ENCODE data around the gene SH3TC1.
A peak's percentile ranks its signal among the peaks of the same experiment; 100 is the strongest.

The SH3TC1 gene

DNA sequence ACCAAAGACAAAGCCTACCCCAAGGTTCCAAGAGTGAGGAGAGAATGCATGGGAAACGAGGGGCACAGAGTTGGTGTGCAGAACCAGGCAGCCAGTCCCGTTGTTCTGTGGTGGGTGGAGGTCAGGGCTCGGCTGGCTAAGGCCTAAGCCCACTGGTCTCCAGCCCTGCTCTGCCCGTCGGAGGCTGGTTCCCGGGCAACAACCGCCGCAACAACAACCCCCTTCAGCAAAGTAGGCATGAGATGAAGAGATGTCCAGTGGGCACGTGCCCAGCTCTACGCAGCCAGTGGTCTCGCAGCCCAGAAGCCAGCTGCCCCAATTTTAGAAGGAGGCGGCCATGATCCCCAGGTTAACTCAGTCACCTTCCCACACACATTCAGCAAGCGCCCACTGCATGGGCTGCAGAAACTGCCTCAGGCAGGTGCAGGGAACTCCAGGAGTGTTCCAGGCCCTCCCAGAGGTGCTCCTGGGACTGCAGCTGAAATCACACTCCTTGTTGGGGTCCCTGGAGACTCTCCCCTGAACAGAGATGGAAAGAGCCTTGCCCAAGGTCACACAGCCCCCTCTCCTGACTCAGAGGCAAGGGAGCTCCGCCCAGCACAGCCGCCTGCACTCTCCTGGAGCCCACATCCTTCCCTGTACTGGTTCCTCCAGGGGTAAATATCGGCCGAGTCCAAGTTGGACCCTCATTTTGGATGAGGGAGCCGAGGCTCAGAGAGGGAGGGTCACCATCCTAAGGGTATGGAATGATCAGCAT is 45.1 kb downstream of the SH3TC1 start:
- no peak for DNase-seq (ENCODE audit: low read depth)

DNA sequence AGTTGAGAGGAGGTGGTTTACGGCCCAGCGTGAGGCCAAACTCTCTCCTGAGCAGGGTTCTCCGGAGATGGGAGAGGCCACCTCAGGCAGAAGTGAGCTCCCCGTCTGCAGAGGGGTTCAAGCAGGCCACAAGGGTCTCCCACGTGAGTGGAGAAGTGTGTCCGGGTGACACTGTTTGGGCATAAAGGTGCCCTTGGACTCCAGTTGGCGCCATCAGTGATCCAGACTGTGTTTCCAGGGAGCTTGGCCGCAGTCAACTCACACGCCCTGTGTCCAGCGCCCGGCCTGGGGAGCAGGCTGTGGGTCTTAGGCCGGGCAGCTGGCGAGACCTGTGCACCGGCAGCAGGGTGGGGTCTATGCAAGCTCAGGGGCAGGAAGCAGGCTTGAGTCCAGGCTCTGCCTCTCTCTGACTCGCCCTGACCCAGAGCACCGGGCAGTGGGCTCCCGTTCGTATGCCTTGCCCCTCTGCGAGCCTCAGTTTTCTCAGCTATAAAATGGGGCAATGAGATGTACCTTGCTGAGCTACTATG is 45.9 kb downstream of the SH3TC1 start:
- no peak for DNase-seq (ENCODE audit: low read depth)

DNA sequence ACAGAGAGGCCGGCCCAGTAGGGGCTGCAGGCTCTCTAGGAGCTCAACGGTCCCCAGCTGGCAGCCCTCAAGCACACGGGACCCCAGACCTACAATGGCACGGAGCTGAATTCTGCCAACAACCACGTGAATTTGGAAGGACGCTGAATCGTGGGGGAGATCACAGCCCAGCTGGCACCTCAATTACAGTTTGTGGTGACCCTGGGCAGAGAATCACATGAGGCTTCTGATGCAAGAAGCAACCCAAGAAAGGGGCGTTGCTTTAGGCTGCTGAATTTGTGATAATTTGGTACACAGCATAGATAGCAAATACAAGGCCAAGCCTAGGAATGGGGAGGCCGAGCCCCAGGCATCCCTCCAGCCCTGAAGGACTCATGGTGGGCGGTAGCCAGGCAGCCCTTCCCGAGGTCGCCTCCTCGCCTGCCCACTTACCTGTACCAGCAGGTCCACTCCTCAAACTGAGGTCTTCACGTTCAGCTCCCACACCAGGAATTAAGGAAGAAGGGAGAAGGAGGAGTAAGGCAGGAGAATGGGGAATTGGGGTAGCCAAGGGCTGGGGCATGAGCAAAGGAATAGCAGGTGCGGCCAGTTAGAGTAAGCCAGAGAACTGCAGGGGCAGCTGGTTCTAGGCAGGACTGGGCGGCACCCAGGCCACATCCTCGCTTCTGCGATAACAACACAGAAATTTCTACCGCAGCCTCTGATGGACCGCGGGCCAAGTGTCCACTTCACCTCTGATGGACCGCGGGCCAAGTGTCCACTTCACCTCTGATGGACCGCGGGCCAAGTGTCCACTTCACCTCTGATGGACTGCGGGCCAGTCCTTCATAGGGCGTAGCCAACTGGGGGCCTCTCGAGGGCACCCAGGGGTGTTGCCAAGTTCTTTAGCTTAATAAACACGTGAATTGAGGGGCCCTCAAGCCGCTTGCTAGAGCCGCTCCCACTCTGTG is 47.1 kb downstream of the SH3TC1 start:
- no peak for DNase-seq (ENCODE audit: low read depth)

DNA sequence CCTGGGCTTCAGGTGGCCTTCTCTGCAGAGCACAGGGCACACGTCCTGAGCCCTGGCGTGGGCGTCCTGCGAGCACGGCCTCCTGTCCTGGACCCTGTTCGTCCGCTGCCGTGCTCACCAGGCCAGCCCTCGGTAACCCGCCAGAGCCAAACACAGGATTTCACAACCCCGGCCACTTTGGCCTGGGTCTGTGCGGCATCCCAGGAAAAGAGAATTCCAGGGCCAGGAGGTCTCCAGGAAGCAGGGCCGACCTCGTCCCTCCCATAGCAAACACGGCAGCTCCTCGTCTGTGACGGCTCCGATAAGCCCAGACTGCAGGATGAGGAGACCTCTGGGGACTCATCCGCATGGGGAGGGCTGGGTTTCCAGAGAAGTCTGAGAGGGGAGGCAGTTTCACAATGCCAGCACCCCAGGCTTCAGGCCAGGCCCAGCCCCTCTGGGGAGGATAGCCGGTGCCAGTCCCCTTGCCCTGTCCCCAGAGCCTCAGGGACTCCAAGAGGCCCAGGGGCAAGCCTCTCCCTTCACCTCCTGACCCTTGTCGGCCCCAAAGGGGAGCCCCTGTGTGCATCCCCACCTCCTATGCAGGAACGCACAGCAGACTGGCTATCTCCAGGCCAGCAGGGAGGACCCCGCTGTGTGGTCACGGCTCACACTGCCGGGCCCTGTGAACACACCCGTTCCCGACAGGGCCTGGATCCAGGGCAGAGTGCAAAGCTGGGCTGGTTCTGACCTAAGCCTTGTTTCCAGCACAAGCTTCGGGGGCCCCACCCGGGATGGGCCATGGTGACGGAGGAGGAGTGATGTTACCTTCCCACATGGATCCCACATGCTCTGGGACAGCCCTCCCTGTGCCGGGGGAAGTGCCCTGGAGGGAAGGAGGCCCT is 48.2 kb downstream of the SH3TC1 start:
- no peak for DNase-seq (ENCODE audit: low read depth)

DNA sequence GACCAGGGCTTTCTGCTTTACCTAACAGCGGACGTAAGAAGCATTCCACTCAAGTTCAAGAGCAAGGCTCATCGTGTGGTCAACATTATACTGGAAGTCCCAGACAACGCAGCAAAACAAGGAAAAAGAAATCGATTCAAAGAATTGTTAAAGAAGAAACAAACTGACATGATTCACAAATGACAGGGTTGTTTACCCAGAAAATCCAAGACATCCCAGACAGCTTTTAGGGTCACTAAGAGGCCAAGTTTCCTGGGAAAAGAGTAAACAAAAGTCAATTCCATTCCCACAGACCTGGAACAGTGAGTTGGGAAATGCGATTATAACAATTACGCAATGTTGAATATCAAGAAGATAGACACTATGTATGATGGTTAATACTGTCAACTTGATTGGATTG is 49.0 kb downstream of the SH3TC1 start:
- DNase-seq (ENCODE audit: low read depth) = no peak

DNA sequence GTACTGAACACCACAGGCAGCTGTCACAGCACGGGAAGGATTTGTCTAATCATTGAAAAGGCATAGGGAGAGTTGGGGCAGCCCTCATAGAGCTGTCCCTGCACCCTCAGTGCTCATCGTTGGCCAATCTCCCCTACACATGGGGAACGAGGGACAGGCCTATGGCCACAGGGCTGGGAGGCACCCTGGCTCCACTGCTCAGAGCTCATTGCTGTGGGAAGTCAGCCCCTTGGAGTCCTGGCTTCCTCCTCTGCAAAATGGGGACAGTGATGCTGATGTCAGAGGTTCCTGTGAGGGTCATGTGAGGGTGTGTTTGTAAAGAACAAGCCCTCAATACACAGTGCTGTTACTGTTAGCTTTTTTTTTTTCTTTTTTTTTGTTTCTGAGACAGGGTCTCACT is 51.1 kb downstream of the SH3TC1 start:
- no peak for DNase-seq (ENCODE audit: low read depth)

DNA sequence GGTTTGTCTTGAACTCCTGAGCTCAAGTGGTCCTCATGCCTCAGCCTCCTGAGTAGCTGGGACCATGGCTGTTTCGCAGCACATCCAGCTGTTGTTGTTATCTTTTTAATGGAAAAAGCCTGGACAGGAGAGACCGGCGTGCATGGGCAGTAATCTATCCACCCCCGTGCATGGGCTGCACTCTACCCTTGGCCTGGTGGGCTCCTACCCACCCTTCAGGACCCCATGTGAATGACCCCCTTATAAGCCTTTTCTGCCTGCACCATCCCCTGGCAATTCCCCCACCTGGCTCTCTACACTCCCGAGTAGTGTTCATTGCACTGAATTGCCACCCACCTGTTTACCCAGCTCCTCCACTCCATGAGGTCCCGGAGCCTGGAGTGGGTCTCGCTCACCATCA is 51.5 kb downstream of the SH3TC1 start:
- no peak for DNase-seq (ENCODE audit: low read depth)

DNA sequence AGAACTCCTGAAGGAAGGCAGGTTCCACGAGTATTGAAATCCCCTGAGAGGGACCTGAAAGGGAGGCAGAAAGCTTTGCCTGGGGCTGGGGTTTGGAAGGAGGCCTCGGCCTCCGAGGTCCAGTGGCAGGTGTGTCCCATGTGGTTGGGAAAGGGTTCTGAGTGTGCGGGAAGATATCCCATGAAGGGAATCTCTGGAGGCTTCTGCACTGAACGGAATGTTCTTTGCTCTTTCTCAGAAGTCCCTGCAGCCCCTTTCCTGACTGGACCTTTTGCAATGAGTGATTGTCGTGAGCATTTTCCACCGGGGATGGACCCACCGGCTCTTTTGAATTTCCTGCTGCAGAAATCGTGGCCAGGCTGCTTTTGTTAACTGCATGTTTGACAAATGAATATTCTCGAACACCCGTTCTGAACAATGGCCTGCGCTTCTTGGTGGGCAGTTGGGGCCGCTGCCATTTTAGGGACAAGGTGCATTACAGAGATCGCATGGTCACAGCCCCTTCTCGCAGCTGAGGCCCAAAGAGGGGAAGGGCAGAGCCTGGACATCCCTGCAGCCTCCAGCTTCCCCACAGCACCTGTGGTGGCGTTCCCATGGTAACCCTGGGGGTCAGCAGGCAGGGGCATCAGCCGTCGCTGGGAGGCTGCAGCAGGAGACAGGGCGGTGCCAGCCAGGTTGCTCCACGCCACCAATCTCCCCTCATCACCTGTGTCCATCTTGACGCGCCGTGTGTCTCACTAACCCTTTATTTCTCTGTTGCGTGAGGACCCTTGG is 52.2 kb downstream of the SH3TC1 start:
- no peak for DNase-seq (ENCODE audit: low read depth)

DNA sequence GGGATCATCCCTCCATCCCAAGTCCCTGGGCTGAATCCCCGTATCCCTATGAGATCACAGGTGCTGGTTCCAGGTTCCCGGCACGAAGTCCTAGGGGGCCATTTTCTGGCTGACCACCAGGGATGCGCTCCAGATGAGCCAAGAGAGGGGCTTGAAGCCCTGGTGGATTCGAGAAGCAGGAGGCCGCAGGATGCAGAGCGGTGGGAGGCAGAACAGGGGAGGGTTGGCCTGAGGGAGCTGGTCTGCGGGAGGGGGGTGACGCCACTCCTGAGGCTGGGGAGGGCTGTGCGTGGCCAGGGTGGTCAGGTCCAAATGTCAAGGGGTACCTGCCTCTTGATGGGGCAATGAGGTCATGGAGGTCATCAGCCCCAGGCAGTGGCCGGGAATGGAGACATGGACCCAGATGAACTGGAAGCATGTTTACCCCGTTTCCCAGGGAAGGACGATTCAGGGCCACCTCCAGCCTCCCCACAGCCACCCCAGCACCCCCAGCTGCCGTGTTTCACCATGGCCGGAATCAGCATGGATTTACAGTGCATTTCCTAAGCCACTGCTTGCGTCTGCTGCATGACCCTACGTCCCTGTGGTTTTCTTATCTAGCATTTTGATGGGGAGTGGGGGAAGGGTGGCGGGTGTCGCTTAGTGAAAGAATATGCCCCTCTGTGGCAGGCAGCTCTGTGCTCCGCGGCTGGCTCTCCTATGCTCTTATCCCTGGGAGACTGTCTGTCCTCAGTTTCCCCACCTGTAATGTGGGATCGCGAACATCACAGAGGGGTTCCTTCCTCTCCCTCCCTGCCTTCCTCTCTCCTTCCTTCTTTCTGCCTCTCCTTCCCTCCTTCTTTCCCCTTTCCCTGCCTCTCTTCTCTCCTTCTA is 53.4 kb downstream of the SH3TC1 start:
- DNase-seq (ENCODE audit: low read depth) = no peak

DNA sequence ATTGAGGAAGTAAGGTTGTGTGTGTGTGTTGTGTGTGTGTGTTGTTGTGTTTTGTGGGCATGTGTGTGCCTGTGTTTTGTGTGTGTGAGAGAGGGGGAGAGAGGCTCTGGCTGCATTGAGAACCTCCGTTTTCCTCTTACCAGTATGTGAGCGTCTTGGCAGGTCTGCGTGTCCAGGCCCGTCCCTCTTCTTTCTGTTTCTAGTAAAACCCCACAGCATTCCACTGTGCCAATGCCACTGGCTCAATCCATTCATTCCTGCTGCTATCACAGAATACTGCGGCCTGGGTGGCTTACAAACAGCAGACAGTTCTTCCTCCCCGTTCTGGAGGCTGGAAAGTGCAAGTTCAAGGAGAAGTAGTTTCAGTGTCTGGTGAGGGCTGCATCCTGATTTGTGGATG is 55.0 kb downstream of the SH3TC1 start:
- DNase-seq (ENCODE audit: low read depth) = no peak

DNA sequence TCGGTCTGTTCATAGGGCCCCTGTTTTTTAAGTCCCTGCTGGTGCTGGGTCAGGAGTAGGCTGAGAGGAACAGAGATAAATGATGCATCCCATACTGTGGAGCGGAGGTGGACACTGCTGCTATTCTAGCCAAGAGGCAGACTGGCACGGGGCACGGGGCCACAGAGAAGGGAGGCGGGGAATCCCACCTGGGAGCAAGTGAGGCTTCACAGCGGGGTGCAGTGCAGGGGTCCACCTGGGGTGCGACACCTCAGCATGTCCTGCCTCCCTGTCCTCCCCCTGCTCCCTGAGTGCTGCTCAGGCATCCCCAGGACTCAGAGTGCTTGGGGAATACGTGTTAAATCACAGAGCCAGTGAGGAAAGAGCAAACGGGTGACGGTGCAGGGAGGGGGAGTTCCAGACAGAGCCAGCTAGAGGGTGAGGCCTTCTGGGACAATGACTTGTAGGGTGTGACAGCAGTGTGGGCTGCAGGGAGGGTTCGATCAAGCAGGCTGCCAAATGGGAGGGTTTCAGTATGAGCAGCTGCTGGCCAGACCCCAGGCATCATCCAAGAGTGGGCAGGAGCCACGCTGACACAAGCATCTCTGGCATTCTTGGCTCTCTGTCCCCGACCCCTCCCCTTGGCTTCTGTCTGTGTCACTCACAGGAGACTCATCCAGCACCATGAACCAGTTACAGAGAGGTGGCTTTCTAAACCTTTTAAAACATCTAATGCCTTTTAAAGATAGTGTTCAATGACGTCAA is 56.8 kb downstream of the SH3TC1 start:
- DNase-seq (ENCODE audit: low read depth) = no peak

DNA sequence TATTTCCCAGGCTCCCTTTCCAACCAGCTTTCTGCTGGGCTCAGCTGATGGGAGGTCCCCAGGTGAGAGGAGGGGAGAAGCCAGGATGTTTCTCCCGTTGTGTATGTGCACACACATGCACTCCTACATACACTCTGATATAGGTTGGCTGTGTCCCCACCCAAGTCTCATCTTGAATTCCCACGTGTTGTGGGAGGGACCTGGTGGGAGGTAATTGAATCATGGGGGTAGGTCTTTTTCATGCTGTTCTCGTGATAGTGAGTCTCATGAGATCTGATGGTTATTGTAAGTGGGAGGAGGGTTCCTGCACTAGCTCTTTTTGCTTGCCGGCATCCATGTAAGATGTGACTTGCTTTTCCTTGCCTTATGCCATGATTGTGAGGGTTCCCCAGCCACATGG is 58.8 kb downstream of the SH3TC1 start:
- no peak for DNase-seq (ENCODE audit: low read depth)

DNA sequence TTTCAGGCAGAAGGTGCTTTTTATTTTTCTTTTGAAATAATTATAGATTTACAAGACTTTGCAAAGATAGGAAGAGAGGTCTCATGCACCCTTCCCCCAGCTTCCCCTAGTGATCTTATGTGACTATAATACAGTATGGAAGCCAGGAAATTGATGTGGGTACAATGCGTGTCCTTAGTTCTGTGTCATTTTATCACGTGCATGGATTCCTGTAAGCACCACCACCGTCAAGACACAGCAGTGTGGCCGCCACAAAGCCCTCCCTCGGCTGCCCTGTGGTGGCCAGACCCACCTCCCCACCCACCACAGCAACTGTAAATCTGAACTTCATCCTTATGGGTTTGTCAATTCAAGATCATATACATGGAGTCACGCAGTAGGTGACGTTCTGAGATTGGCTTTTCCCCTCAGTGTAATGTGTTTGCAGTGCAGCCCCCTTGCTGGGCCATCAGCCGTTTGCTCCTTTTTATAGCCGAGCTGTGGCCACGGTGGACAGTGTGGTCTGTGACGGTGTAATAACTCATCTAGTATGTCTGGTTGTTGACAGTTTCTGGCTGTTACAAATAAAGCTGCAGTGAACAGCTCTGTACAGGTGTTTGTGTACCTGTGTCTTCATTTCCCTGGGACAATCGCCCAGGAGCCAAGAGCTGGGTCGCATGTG is 59.6 kb downstream of the SH3TC1 start:
- DNase-seq (ENCODE audit: low read depth) = no peak

DNA sequence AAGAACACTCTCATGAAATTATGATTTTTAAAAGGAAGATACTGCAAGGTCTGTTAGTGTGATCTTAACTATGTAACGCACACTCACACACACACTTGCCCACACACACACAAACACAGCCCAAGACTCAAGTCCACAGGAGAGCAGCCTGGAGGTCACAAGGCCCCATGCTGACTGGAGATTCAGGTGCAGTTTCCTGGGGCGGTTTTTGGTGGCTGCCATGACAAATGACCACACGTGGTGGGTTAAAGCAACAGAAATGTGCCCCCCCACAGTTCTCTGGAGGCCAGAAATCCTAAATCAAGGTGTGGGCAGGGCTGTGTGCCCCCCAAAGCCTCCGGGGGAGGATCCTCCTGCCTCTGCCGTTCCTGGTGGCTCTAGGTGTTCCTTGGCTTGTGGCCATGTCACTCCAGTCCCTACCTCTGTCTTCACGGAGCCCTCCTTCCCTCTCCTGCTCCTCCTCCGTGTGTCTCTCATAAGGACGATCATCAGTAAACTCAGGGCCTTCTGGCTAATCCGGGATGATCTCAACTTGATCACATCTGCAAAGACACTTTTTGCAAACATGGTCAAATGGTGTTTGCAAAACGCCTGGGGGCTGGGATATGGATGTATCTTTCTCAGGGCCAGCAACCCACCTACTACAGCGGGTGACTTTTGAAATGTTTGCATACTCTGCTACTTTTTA is 60.8 kb downstream of the SH3TC1 start:
- no peak for DNase-seq (ENCODE audit: low read depth)

DNA sequence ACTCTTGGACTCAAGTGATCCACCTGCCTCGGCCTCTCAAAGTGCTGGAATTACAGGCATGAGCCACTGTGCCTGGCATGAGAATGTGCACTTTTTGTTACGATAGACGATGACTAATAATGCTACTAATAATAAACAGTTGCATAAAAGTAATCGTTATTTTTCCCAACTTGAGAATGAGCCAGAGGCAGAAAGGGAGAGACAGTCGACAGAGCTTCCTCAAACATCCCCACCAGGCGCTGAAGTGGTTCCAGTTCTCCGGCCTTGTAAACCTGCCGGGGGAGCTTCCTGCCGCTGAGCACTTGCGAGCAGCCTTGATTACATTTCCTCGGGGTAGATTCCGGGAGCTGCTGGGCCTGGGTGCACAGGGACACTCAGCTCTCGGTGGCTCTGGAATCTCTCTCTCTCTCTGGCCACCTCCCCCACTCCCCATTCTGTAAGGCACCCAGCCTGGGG is 61.6 kb downstream of the SH3TC1 start:
- DNase-seq (ENCODE audit: low read depth) = peak; percentile 58

DNA sequence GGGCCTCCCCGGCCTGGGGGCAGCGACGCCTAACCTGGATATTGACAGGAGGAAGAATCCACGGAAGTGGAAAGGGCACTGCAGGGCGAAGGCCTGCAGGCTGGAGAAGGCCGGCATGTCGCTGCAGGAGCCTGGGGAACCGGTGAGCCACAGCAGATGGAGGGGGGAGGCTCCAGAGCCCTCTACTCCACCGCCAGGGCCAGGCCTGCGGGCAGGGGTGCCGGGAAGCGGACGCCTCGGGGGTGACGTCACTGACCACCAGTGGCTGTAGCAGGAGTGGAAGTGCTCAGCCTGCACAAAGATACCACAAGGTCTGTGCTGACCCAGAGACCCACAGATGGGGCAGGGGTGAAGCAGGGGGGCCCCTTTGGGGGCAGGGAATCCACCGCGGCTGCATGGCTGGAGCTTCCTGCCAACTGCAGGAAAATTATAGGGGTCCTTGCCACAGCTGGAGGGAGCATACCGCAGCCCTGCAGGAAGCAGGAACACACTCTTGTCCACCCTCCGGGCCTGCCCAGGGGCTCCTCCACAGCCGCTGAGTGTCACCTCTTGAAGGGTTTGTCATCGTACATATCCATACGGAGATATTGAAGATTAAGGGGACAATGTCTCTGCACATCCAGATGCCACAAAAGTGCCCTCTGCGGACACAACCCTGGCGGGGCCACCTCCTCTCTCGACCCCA is 62.9 kb downstream of the SH3TC1 start:
- no peak for DNase-seq (ENCODE audit: low read depth)

DNA sequence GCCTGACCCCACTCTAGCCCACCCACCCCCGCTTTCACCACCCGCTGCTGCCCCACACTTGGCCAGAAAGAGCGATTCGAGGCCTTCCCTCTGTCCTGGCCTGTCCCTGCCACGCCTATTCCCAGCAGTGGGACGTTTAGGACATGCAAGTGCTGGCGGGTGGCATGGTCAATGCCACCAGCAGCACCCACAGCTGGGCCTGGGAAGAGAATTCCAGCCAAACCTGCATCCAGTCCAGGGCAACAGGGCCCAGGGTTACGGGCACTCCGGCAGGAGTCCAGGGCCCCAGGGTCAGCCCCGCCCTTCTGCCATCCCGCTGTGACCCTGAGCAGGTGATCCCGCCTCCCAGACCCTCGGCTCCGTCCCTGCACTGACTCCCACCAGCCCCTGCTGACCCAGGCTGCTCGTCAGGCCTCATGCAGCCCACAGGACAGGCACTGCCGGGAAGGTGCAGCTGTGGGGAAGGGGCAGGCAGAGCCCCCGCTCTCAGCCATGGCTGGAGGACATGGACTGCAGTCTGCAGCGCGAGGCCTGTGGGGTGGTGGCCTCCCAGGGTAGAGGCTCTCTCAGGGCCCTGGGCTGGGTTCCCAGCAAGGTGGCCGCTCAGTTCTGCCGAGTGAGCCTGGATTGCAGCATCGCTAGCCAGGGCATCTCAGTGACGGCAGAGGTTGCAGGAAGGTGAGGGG is 63.7 kb downstream of the SH3TC1 start:
- no peak for DNase-seq (ENCODE audit: low read depth)

All from GM04503 (cell line).